ENCODE data around the gene MDN1. TPM values are rescaled to one million over a fixed set of nuclear protein-coding genes. Genes with fewer than 3 reads are reported as not detected.
"Not testable (repeated sequence)": the region's sequence is repeated elsewhere in the genome, so short reads cannot be mapped to it uniquely, and the experiment has no call there.

Gene MDN1
- total and polyA plus RNA-seq, 5 donors, result 15.4 to 29.6 (median 24.0) TPM

DNA sequence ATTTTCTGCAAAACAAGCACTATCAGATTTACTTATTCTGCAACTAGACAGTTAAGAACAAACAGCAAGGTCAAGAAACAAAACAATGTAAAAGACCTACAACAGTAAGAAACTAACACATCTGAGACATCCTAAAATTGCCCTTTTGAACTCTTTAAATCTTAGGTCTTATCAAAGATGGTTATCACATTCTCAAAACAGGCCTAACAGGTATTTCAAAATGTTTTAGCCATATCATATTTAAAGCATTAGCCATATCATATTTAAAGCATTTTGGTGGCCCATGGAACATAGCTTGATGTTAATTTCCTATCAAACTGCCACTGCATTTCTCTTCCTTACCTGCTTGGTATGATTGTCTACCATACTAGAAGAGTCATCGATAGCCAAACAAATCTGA is 169.9 kb downstream of the MDN1 start:
- no peak for DNase-seq
- Histone ChIP-seq H3K4me3 (ENCODE audit: low read length) (no peak overlapping the region), H3K27me3 (ENCODE audit: control insufficient read depth, insufficient read depth) (no peaks in the 10 kb centered on the region), H3K9me3 (ENCODE audit: control insufficient read depth, low read length) (no peaks in the 10 kb centered on the region), H3K4me1 (ENCODE audit: control insufficient read depth, insufficient read depth, low read length) (no peaks in the 10 kb centered on the region), H3K27ac (ENCODE audit: low read length) (no peak overlapping the region)
- ATAC-seq, result no peak
- 98% methylated on average over 1 of the region's 1 CpG for WGBS
- intact Hi-C loops (cut with DNase I), result no loop called here

DNA sequence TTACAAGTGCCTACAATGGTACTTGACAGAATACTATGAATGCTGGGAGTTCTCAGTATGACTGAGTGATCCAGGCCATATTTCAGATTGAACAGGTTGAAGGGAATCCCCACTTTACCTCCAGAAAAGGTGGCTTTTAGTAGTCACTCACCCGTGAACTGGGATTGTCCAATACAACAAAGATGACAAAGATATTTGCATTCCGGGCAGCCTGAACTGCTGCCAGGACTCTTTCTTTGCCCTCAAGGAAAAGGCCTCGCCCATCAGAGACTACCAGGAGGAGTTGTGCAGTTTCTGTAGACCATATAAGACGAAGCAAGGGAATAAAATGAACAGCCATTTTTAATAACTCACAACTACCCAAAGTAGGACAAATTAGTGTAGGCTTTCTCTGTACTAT is 174.7 kb downstream of the MDN1 start:
- Histone ChIP-seq H3K27ac (ENCODE audit: low read length) (no peak overlapping the region), H3K9me3 (ENCODE audit: control insufficient read depth, low read length) (no peaks in the 10 kb centered on the region), H3K4me1 (ENCODE audit: control insufficient read depth, insufficient read depth, low read length) (no peaks in the 10 kb centered on the region), H3K4me3 (ENCODE audit: low read length) (no peak overlapping the region), H3K27me3 (ENCODE audit: control insufficient read depth, insufficient read depth) (no peaks in the 10 kb centered on the region)
- ATAC-seq, result no peak
- intact Hi-C loops (cut with DNase I), result no loop called here
- no peak for DNase-seq
- WGBS, result 88% methylated on average over 4 of the region's 4 CpGs

DNA sequence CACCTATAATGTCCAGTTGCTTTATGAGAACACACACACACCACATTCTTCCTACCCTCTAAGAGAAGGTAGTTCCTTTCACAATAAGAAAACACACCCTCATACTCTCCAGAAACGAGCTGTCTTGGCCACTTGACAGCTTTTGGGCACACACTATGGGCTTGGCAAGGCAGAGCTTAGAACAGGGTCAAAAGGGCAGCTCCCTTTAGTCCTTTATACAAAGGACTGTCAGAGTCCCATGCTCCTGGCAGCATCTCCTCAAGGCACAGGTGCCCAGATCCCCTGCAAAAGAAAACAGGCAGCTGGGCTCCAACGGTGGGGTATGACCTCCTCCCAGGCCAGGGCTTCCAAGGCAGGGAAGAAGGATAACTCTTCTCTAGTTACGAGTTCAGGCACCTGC is 176.2 kb downstream of the MDN1 start:
- WGBS, result 54% methylated on average over 3 of the region's 3 CpGs
- no peak for DNase-seq

DNA sequence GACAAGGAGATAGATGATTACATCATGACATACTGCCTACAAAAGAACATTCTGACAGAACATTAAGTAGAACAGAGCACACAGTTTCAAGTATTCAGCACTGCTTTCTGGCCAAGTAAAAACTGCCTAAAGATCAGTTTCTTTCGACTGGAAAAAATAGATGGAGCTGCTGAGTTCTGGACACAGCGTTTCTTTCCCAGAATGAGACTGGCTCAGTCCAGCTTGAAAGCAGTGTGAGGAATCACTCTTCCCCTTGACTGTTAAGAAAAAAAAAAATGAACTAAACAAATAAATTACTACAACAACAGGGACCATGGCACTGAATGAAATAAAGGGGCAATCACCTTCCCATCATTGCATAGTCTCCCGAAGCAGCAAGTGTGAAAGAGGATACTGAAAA is 176.6 kb downstream of the MDN1 start:
- intact Hi-C loops (cut with DNase I), result no loop called here
- 69% methylated on average over 3 of the region's 3 CpGs for WGBS
- H3K27ac ChIP-seq (ENCODE audit: low read length), result no peak overlapping the region
- ATAC-seq (no peak), DNase-seq (no peak)
- no peaks in the 10 kb centered on the region for H3K27me3 ChIP-seq (ENCODE audit: control insufficient read depth, insufficient read depth)
- no peaks in the 10 kb centered on the region for H3K4me1 ChIP-seq (ENCODE audit: control insufficient read depth, insufficient read depth, low read length)
- no peaks in the 10 kb centered on the region for H3K9me3 ChIP-seq (ENCODE audit: control insufficient read depth, low read length)
- H3K4me3 ChIP-seq (ENCODE audit: low read length), result no peak overlapping the region

More for the DNA sequence above, 176.2 kb downstream of the MDN1 start:
- no peak overlapping the region for H3K27ac ChIP-seq (ENCODE audit: low read length)
- ATAC-seq, result no peak
- no peaks in the 10 kb centered on the region for H3K9me3 ChIP-seq (ENCODE audit: control insufficient read depth, low read length)
- H3K4me3 ChIP-seq (ENCODE audit: low read length), result no peak overlapping the region
- H3K27me3 ChIP-seq (ENCODE audit: control insufficient read depth, insufficient read depth), result no peaks in the 10 kb centered on the region
- intact Hi-C loops (cut with DNase I), result no loop called here
- no peaks in the 10 kb centered on the region for H3K4me1 ChIP-seq (ENCODE audit: control insufficient read depth, insufficient read depth, low read length)

- DNase-seq; H3K27me3 ChIP-seq (ENCODE audit: control insufficient read depth, insufficient read depth); H3K4me3 ChIP-seq (ENCODE audit: low read length); H3K27ac ChIP-seq (ENCODE audit: low read length); intact Hi-C loops (cut with DNase I); H3K4me1 ChIP-seq (ENCODE audit: control insufficient read depth, insufficient read depth, low read length); ATAC-seq; H3K9me3 ChIP-seq (ENCODE audit: control insufficient read depth, low read length): not testable (repeated sequence)
- 96% methylated on average over 3 of the region's 3 CpGs for WGBS
Observed at GRCh38 chr6:89641581-89641980, 178.0 kb downstream of the MDN1 start.

- intact Hi-C loops (cut with DNase I), result no loop called here
- Histone ChIP-seq H3K27ac (ENCODE audit: low read length) (no peak overlapping the region), H3K9me3 (ENCODE audit: control insufficient read depth, low read length) (no peaks in the 10 kb centered on the region), H3K27me3 (ENCODE audit: control insufficient read depth, insufficient read depth) (no peaks in the 10 kb centered on the region), H3K4me3 (ENCODE audit: low read length) (no peak overlapping the region), H3K4me1 (ENCODE audit: control insufficient read depth, insufficient read depth, low read length) (no peaks in the 10 kb centered on the region)
- DNase-seq (no peak), ATAC-seq (no peak)
- WGBS, result 86% methylated on average over 4 of the region's 4 CpGs
Observed at GRCh38 chr6:89640804-89641203, 178.8 kb downstream of the MDN1 start.

- peak within 1 kb of the TSS; percentile 56 for H3K4me3 ChIP-seq (ENCODE audit: low read length)
- H3K27me3 ChIP-seq (ENCODE audit: control insufficient read depth, insufficient read depth), result no peaks in the 10 kb centered on the region
- H3K9me3 ChIP-seq (ENCODE audit: control insufficient read depth, low read length), result no peaks in the 10 kb centered on the region
- H3K4me1 ChIP-seq (ENCODE audit: control insufficient read depth, insufficient read depth, low read length), result no peaks in the 10 kb centered on the region
- DNase-seq (peak; percentile 96 to 98 (median 97)), ATAC-seq (peak; percentile 99 to 100)
- 2% methylated on average over 58 of the region's 58 CpGs for WGBS
- peak within 1 kb of the TSS; percentile 90 for H3K27ac ChIP-seq (ENCODE audit: low read length)
- intact Hi-C loops (cut with DNase I), result no loop called here
Observed at GRCh38 chr6:89638320-89639195, 181.0 kb downstream of the MDN1 start, which contains the start of gene LYRM2. Gene LYRM2 (minus strand): TSS chr6:89638747. CDS start chr6:89638716, 31 bp downstream.

DNA sequence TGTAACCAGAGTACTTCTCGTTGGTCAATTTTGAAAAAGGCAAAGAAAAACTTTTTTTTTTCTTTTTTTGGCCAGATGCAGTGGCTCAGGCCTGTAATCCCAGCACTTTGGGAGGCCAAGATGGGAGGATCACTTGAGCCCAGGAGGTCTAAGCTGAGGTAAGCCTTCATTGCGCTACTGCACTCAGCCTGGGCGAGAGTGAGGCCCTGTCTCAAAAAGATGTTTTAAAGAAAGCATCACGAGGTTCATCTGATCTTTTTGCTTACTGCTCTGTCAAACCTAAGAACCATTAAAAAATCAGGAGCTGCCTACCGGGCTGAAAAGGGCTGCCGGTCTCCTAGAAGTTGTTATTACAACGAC is 181.7 kb downstream of the MDN1 start:
- H3K27me3 ChIP-seq (ENCODE audit: control insufficient read depth, insufficient read depth), result no peaks in the 10 kb centered on the region
- no peaks in the 10 kb centered on the region for H3K4me1 ChIP-seq (ENCODE audit: control insufficient read depth, insufficient read depth, low read length)
- H3K4me3 ChIP-seq (ENCODE audit: low read length), result peak overlapping the region; percentile 56
- peak overlapping the region; percentile 90 for H3K27ac ChIP-seq (ENCODE audit: low read length)
- H3K9me3 ChIP-seq (ENCODE audit: control insufficient read depth, low read length), result no peaks in the 10 kb centered on the region
- intact Hi-C loops (cut with DNase I), result no loop called here
- WGBS, result 19% methylated on average over 7 of the region's 7 CpGs
- ATAC-seq (peak in 1 of 2 donors; percentile 17), DNase-seq (no peak)

GRCh38 chr6:89636412-89636811 is 183.2 kb downstream of the MDN1 start:
- H3K4me1 ChIP-seq (ENCODE audit: control insufficient read depth, insufficient read depth, low read length); H3K4me3 ChIP-seq (ENCODE audit: low read length); H3K9me3 ChIP-seq (ENCODE audit: control insufficient read depth, low read length); H3K27ac ChIP-seq (ENCODE audit: low read length); ATAC-seq; H3K27me3 ChIP-seq (ENCODE audit: control insufficient read depth, insufficient read depth); intact Hi-C loops (cut with DNase I); DNase-seq: not testable (repeated sequence)
- WGBS, result 96% methylated on average over 3 of the region's 3 CpGs

GRCh38 chr6:89630488-89630887 is 189.1 kb downstream of the MDN1 start:
- WGBS, result 67% methylated on average over 9 of the region's 9 CpGs
- no peak overlapping the region for H3K4me3 ChIP-seq (ENCODE audit: low read length)
- intact Hi-C loops (cut with DNase I), result no loop called here
- no peaks in the 10 kb centered on the region for H3K4me1 ChIP-seq (ENCODE audit: control insufficient read depth, insufficient read depth, low read length)
- H3K27me3 ChIP-seq (ENCODE audit: control insufficient read depth, insufficient read depth), result no peaks in the 10 kb centered on the region
- DNase-seq (peak in 2 of 3 donors; percentile 35 to 63), ATAC-seq (peak; percentile 75 to 79)
- no peaks in the 10 kb centered on the region for H3K9me3 ChIP-seq (ENCODE audit: control insufficient read depth, low read length)
- no peak overlapping the region for H3K27ac ChIP-seq (ENCODE audit: low read length)

DNA sequence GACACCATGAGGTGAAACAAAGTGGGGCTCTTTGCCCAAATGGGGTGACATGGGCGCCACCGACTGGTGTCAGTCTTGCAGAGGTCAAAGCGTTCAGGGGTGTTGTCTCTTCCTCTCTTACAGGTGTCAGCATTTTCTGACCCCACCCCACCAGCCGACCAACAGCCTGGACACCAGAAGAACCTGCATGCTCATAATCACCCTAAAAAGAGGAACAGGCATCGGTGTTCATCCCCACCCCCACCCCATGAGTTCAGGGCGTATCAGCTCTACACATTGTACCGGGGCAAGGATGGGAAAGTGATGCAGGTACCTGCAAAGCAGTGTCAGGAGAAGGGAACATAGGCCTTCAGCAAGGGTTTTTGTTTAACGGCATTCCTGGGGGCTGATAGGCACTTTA is 195.8 kb downstream of the MDN1 start:
- no peak for DNase-seq
- 88% methylated on average over 8 of the region's 8 CpGs for WGBS
- H3K4me3 ChIP-seq (ENCODE audit: low read length), result no peak overlapping the region
- intact Hi-C loops (cut with DNase I), result no loop called here
- no peak for ATAC-seq
- no peak overlapping the region for H3K27ac ChIP-seq (ENCODE audit: low read length)
- H3K9me3 ChIP-seq (ENCODE audit: control insufficient read depth, low read length), result no peaks in the 10 kb centered on the region
- H3K4me1 ChIP-seq (ENCODE audit: control insufficient read depth, insufficient read depth, low read length), result no peaks in the 10 kb centered on the region
- no peaks in the 10 kb centered on the region for H3K27me3 ChIP-seq (ENCODE audit: control insufficient read depth, insufficient read depth)

All from right cardiac atrium (tissue), 5 donors.